RWPE1 (cell line): ENCODE results near the gene CAMTA2.

Experiments used
- CTCF ChIA-PET: fragments of 350-600 bp; sonication (Branson Sonifier 250); formaldehyde crosslinking; extraction: SDS; loops from one replicate; lab custom pipeline; 2021; lab: Yijun Ruan, JAX
- POLR2A ChIA-PET: fragments of 400-600 bp; formaldehyde crosslinking; extraction: SDS; loops from one replicate; lab custom pipeline; 2020; ENCODE audit warnings: antibody characterized with exemption; ENCODE audit not compliant: low non-redundant PET; lab: Yijun Ruan, JAX
- DNase-seq: peaks from one replicate; pipeline ENCODE4 v3.0.0; 2012; ENCODE audit warnings: low spot score
- H3K27ac ChIP-seq: fragments of 450-650 bp; 2 replicates; pipeline ENCODE4 v1.5.1; 2017
- CTCF ChIP-seq: fragments of 450-650 bp; conservative IDR thresholded peaks from 2 replicates; pipeline ENCODE4 v1.5.1; 2017; ENCODE audit warnings: low read depth, mild to moderate bottlenecking

The CAMTA2 gene

DNA sequence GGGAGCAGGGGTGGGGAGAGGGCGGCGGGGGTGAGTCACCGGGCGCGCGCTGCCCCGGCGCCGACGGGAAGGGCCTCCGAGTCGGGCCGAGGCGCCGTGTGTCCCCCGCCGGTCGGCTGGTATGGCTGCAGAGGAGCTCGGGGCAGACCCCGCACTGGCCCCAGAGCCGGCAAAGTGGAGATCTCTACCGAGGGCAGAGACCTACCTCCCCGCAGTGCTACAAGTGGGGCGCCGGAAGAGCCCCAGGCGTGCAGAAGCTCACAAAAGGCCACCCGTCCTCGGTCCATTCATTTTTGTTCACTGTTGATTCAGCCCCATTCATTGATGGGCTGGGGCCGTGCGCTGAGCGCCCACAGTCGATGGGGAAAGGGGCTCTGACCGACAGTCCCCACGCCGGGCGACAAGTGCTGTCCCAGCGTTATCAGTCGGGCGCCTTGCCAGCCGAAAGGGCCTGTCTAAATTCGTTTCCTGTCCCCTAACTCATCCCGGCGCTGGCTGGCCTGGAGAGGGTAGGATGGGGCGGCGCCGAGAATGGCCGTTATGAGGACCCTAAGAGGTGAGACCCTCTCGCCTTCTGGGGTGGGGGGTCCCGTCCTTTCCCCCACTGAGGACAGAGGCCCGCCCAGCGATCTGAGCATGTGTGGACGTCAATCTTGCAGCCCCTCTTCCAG is 37.3 kb downstream of the CAMTA2 start:
- DNase-seq = no peak
- ChIA-PET CTCF (interaction anchor here (1.5 kb wide), 1 partner anchor 37 kb away, joined by 3 read pairs; the partner anchor contains the start of gene CAMTA2), POLR2A (interaction anchor here (1.8 kb wide), 1 partner anchor 17 kb away, joined by 5 read pairs; the partner anchor contains the start of gene SPAG7)
- peak overlapping the region; percentile 100 for H3K27ac ChIP-seq
- TF ChIP-seq CTCF = no peak

GRCh38 chr17:4949321-4950074 is 38.0 kb downstream of the CAMTA2 start:
- TF ChIP-seq CTCF = no peak
- CTCF ChIA-PET = no interaction called here
- peak; percentile 79 for DNase-seq
- H3K27ac ChIP-seq = peak overlapping the region; percentile 100
- POLR2A ChIA-PET = interaction anchor here (1.1 to 1.8 kb wide), 3 partner anchors 18 to 40 kb away, joined by 3 to 6 read pairs (median 5); partner anchors contain the start of gene SPAG7

GRCh38 chr17:4948931-4949320 is 38.5 kb downstream of the CAMTA2 start:
- TF ChIP-seq CTCF = no peak
- ChIA-PET POLR2A (interaction anchor here (0.8 to 1.3 kb wide), 4 partner anchors 9 to 40 kb away, joined by 3 to 6 read pairs (median 4); partner anchors contain the start of genes RNF167 and SLC25A11), CTCF (no interaction called here)
- peak overlapping the region; percentile 100 for H3K27ac ChIP-seq
- peak; percentile 90 for DNase-seq

DNA sequence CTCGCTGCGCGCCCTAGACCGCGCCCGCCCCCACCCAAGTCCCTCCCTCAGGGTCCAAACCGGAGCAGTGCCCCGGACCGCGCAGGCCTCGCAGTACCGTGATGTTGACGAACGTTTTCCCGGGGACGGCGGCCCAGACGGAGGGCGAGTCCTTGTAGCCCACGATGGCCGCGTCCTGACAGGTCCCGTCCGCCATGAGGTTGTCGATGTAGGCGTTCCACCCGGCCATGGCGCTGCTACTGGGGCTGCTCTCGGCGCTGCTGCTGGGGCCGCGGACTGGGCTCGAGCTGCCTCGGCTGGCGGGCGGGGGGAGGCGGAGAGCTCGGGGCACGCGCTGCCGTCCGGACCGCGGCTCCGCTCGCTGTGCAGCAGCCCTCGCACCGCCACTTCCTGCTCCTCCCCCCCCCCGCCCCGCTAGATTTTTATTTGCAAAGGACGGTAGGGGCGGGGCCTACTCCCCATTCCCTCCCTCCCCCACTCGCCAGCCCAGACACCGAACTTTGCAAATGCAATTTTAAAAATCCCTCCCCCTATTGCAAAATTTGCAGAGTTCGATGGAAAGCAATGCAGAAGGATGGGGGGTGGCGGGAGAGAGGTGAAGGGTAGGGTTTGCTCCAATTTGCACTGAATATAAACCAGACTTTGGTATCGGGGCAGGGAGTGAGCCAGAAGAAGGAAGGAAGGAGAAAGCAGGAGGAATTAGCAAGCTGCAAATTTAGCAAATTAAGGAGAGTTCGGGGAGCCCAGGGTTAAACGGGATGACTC is 39.1 kb downstream of the CAMTA2 start, which contains the start of gene PFN1:
Gene PFN1 (minus strand): TSS at position 365 of the 765 bp plus-strand sequence. CDS start 136 bp downstream, at position 229.
- ChIA-PET POLR2A (interaction anchor here (0.8 to 1.3 kb wide), 4 partner anchors 8 to 39 kb away, joined by 3 to 6 read pairs (median 4); partner anchors contain the start of genes RNF167 and SLC25A11), CTCF (no interaction called here)
- DNase-seq = peak; percentile 90
- no peak for TF ChIP-seq CTCF
- peak within 1 kb of the TSS; percentile 100 for H3K27ac ChIP-seq

- ChIA-PET CTCF (interaction anchor here (1.2 kb wide), 1 partner anchor 38 kb away, joined by 3 read pairs; no protein-coding TSS in a partner anchor), POLR2A (interaction anchor here (0.7 to 1.3 kb wide), 2 partner anchors 21 to 39 kb away, joined by 4 to 6 read pairs; no protein-coding TSS in a partner anchor)
- peak overlapping the region; percentile 100 for H3K27ac ChIP-seq
- TF ChIP-seq CTCF = no peak
- peak; percentile 33 for DNase-seq
Measured at GRCh38 chr17:4947411-4948165, 39.9 kb downstream of the CAMTA2 start.
